Fibroblast of skin of right quadriceps (primary cell): ENCODE data around the gene MAGOHB.

ENCODE experiments used
- DNase-seq: peaks from one replicate; pipeline ENCODE4 v3.0.0-alpha.2; 2013

The MAGOHB gene

GRCh38 chr12:10554228-10554755, 59.1 kb downstream of the MAGOHB start:
- no peak for DNase-seq
